ENCODE measurements around the gene SLC9A4. TPM values are rescaled to one million over a fixed set of nuclear protein-coding genes. Genes with fewer than 3 reads are reported as not detected.

Gene SLC9A4
- total and polyA plus RNA-seq, 2 of the 4 experiments (the other 2 are of a cell fraction): not detected

- no peaks in the 10 kb centered on the region for H3K9me1 ChIP-seq (ENCODE audit: insufficient read depth, low read length)
- H4K20me1 ChIP-seq (ENCODE audit: insufficient read depth, low read length): no peaks in the 10 kb centered on the region
- H2BK5ac ChIP-seq (ENCODE audit: low read depth, low read length, poor library complexity, severe bottlenecking): no peak overlapping the region
- H4K91ac ChIP-seq (ENCODE audit: insufficient read depth, low read depth, low read length): no peak overlapping the region
- no peak overlapping the region for H2AK5ac ChIP-seq (ENCODE audit: low read depth, low read length)
- no peaks in the 10 kb centered on the region for H3K79me1 ChIP-seq (ENCODE audit: low read depth in 1 of 2, low read length in 2 of 2)
- POLR2A ChIA-PET (ENCODE audit: unreplicated experiment): no interaction called here
- H3K23ac ChIP-seq (ENCODE audit: low read depth, low read length): no peak overlapping the region
- H2AFZ ChIP-seq (replicated peaks; ENCODE audit: low read length, poor library complexity): no peak overlapping the region
- BruUV-seq (replicated peaks): no TSS peak
- no peak overlapping the region for H3K27ac ChIP-seq (ENCODE audit: insufficient read depth, low read length)
- intact Hi-C loops (cut with micrococcal nuclease) (no loop called here), dilution Hi-C loops (cut with HindIII; ENCODE audit: low sequenced_read_pairs, unreplicated experiment) (no loop called here), in situ Hi-C loops (cut with MboI; ENCODE audit: low sequenced_read_pairs) (no loop called here)
- no peak overlapping the region for H3K4me2 ChIP-seq (ENCODE audit: low read depth, low read length)
- H4K8ac ChIP-seq (ENCODE audit: low read depth in 2 of 2, low read length in 2 of 2): no peak overlapping the region
- H3K9me3 ChIP-seq (ENCODE audit: control insufficient read depth, insufficient read depth, low read length): no peaks in the 10 kb centered on the region
- H3K14ac ChIP-seq (replicated peaks; ENCODE audit: low read depth, low read length): no peak overlapping the region
- no peak overlapping the region for H2AK9ac ChIP-seq (replicated peaks; ENCODE audit: low read depth, low read length, poor library complexity)
- no peak for TF ChIP-seq CHD1 (IDR thresholded peaks at IDR 0.05; ENCODE audit: low read depth, low read length)
- no peak for TF ChIP-seq CTCF (conservative IDR thresholded peaks at IDR 0.05; ENCODE audit: low read depth, low read length)
- TF ChIP-seq USF2 (IDR thresholded peaks at IDR 0.05; ENCODE audit: low read depth, low read length): no peak
- TF ChIP-seq MXI1 (IDR thresholded peaks at IDR 0.05; ENCODE audit: borderline replicate concordance, low read depth, low read length): no peak
- no peak for TF ChIP-seq POLR2A (IDR thresholded peaks at IDR 0.05; ENCODE audit: low read depth, low read length)
- TF ChIP-seq ELK1 (IDR thresholded peaks at IDR 0.05; ENCODE audit: borderline replicate concordance, low read depth, low read length): no peak
- H3K36me3 ChIP-seq (ENCODE audit: control insufficient read depth, insufficient read depth, low read length): no peaks in the 10 kb centered on the region
- DNase-seq (no peak), ATAC-seq (ENCODE audit: low read depth) (no peak)
- no peak overlapping the region for H3K4ac ChIP-seq (ENCODE audit: low read depth, low read length)
- no peak overlapping the region for H3K4me3 ChIP-seq (ENCODE audit: insufficient read depth, low read depth, low read length)
- CTCF ChIA-PET: no interaction called here
- H2BK120ac ChIP-seq (ENCODE audit: low read depth, low read length): no peak overlapping the region
- no peaks in the 10 kb centered on the region for H3K4me1 ChIP-seq (ENCODE audit: control insufficient read depth, insufficient read depth, low read length)
- no peak overlapping the region for H4K5ac ChIP-seq (ENCODE audit: low read depth, low read length)
- H3K56ac ChIP-seq (ENCODE audit: extremely low read depth, insufficient read depth, low read length): no peak overlapping the region
- H3K27me3 ChIP-seq (ENCODE audit: control insufficient read depth, insufficient read depth, low read length): peaks cover 8% of the 10 kb centered on the region
- H2BK15ac ChIP-seq (ENCODE audit: low read depth, low read length): no peak overlapping the region
- H3K9ac ChIP-seq (ENCODE audit: low read depth, low read length): no peak overlapping the region
- H3K18ac ChIP-seq (ENCODE audit: low read depth, low read length): no peak overlapping the region
- no peak overlapping the region for H2BK20ac ChIP-seq (ENCODE audit: low read depth, low read length)
- WGBS, 2 experiments (ENCODE audit: extremely low coverage in 2 of 2, insufficient read length in 1 of 2): 57% methylated on average over 5 of the region's 10 CpGs; no CpG with 5 or more reads in 1 of the 2 experiments
Observed at GRCh38 chr2:102505290-102505689, 32.3 kb downstream of the SLC9A4 start.
